Activated naive CD4-positive, alpha-beta T cell treated with Interleukin-2 at 50 U/mL for 16 hours (primary cell): ENCODE data around the gene PPP2CA.
"Not testable (repeated sequence)": the region's sequence is repeated elsewhere in the genome, so short reads cannot be mapped to it uniquely, and the experiment has no call there.

Experiments
- DNase-seq: peaks from one replicate; pipeline ENCODE4 v3.0.0-alpha.2; 2020

The PPP2CA gene

GRCh38 chr5:134184155-134185135 lies 41.4 kb downstream of the PPP2CA start:
- peak; percentile 77 for DNase-seq

- DNase-seq: no peak
Observed at GRCh38 chr5:134183481-134183880, 42.4 kb downstream of the PPP2CA start.

- DNase-seq: no peak
Observed at GRCh38 chr5:134178096-134178419, 47.8 kb downstream of the PPP2CA start.

- no peak for DNase-seq
Observed at GRCh38 chr5:134177369-134178095, 48.3 kb downstream of the PPP2CA start.

GRCh38 chr5:134176511-134177368 lies 49.1 kb downstream of the PPP2CA start, which contains the start of gene SKP1:
Gene SKP1, minus strand, starts transcription at chr5:134176950. Its CDS starts 2,928 bp downstream, at chr5:134174022.
- DNase-seq: peak; percentile 86

GRCh38 chr5:134175921-134176510 lies 49.9 kb downstream of the PPP2CA start:
- DNase-seq: no peak

- no peak for DNase-seq
Observed at GRCh38 chr5:134174841-134175839, 50.7 kb downstream of the PPP2CA start.

- DNase-seq: no peak
Observed at GRCh38 chr5:134171972-134172371, 53.9 kb downstream of the PPP2CA start.

- no peak for DNase-seq
Observed at GRCh38 chr5:134162592-134162991, 63.3 kb downstream of the PPP2CA start.

GRCh38 chr5:134161513-134162395 lies 64.1 kb downstream of the PPP2CA start:
- no peak for DNase-seq

- no peak for DNase-seq
Observed at GRCh38 chr5:134153657-134154056, 72.2 kb downstream of the PPP2CA start.

GRCh38 chr5:134153241-134153640 lies 72.6 kb downstream of the PPP2CA start:
- no peak for DNase-seq

GRCh38 chr5:134152173-134152832 lies 73.6 kb downstream of the PPP2CA start:
- DNase-seq: not testable (repeated sequence)

GRCh38 chr5:134151723-134152122 lies 74.2 kb downstream of the PPP2CA start:
- no peak for DNase-seq

GRCh38 chr5:134149571-134150303 lies 76.1 kb downstream of the PPP2CA start:
- DNase-seq: no peak

- no peak for DNase-seq
Observed at GRCh38 chr5:134148986-134149539, 76.8 kb downstream of the PPP2CA start.

- no peak for DNase-seq
Observed at GRCh38 chr5:134148316-134148715, 77.6 kb downstream of the PPP2CA start.
